Right lobe of liver (tissue), 6 donors: Measurements from ENCODE around the gene STARD4. TPM values are rescaled to one million over a fixed set of nuclear protein-coding genes. Genes with fewer than 3 reads are reported as not detected.

Experiments used
- ATAC-seq, 4 donors: fragments of 200-7000 bp; cut with Tn5 transposase; one replicate each; pipeline ENCODE4 v1.9.1; 2020; ENCODE audit warnings: mild to moderate bottlenecking in 4 of 4, moderate library complexity in 4 of 4
- DNase-seq, 3 donors: peaks; one replicate each; pipeline ENCODE4 v3.0.0-alpha.2; 2020
- H3K27ac ChIP-seq, 3 donors: fragments of 200-600 bp; one replicate each; pipeline ENCODE4 v1.8.0; 2022
- H3K27me3 ChIP-seq, 2 donors: fragments of 200-600 bp; one replicate each; pipeline ENCODE4 v1.8.0; 2022
- H3K36me3 ChIP-seq, 4 donors: fragments of 200-600 bp; sonication (generic) in 1 of 4; one replicate each; pipeline versions ENCODE4 v1.5.1 to v1.8.0; 2017 to 2022; ENCODE audit warnings: control low read depth in 1 of 4
- H3K4me1 ChIP-seq, 4 donors: fragments of 200-600 bp; sonication (generic) in 1 of 4; one replicate each; pipeline versions ENCODE4 v1.5.1 to v1.8.0; 2017 to 2022; ENCODE audit warnings: control low read depth in 1 of 4
- H3K4me3 ChIP-seq, 3 donors: fragments of 200-600 bp; one replicate each; pipeline ENCODE4 v1.8.0; 2022
- H3K9me3 ChIP-seq, 4 donors: fragments of 200-600 bp; sonication (generic) in 1 of 4; one replicate each; pipeline versions ENCODE4 v1.5.1 to v1.8.0; 2017 to 2022; ENCODE audit warnings: control low read depth in 1 of 4
- CTCF ChIP-seq, 4 donors: fragments of 200-600 bp in 3 of 4; fragments of 450-650 bp in 1 of 4; IDR thresholded peaks; one replicate each; pipeline versions ENCODE4 v1.5.1 to v1.8.0; 2016 to 2022; ENCODE audit warnings: antibody characterized with exemption in 4 of 4, mild to moderate bottlenecking in 2 of 4
- POLR2A ChIP-seq: fragments of 450-650 bp; IDR thresholded peaks from one replicate; pipeline ENCODE4 v1.6.1; 2017; ENCODE audit warnings: antibody characterized with exemption, mild to moderate bottlenecking
- WGBS: methylation state at CpG from one replicate; pipeline ENCODE4 v1.1.6; 2018; ENCODE audit warnings: low coverage, low lambda C conversion rate; ENCODE audit not compliant: insufficient coverage; ENCODE audit errors: missing lambda C conversion rate; 5-methylcytosine and 5-hydroxymethylcytosine counted together
- intact Hi-C, 2 donors: fragments of 100-400 bp; cut with DNase I; formaldehyde crosslinking; loops; one replicate each; pipeline versions ENCODE4 v1.11.2 to v1.14.1; 2022
- total RNA-seq, 6 experiments: library from RNA; depleted of rRNA in 2 of 6; stranded (reverse); fragments of >200 nt in 2 of 6; fragmentation: NEBNext Ultra II Directional in 3 of 6; extraction: Animal tissue kit (Norgen Biotek cat#: 25700) in 3 of 6; gene quantifications; one replicate each; pipeline versions ENCODE4 v1.1.0 to v1.2.4, GENCODE V29; 2016 to 2023
- donor health status: DM: no; HTN: yes; CAD: no.
- donor health status: DM: no; HTN: no; CAD: no.
- donor health status: DM: no; HTN: no; CAD: no.
- donor health status: DM: no; HTN: yes; CAD: no.
- donor health status: DM: no; HTN: yes; CAD: no.

Gene STARD4
- total RNA-seq, 6 experiments from 2014 or later, result 6.4 to 30.5 (median 18.1) TPM

- H3K4me3 ChIP-seq, result peak overlapping the region; percentile 72 to 90 (median 85)
- TF ChIP-seq POLR2A, result no peak
- TF ChIP-seq CTCF (IDR thresholded peaks at IDR 0.05), result no peak
- H3K36me3 ChIP-seq, result no peaks in the 10 kb centered on the region
- no peaks in the 10 kb centered on the region for H3K27me3 ChIP-seq
- DNase-seq (no peak), ATAC-seq (peak; percentile 44 to 59 (median 49))
- 0% methylated on average over 8 of the region's 32 CpGs for WGBS
- H3K9me3 ChIP-seq, result no peaks in the 10 kb centered on the region
- peaks cover 0 to 27% (median 3%) of the 10 kb centered on the region in 4 donors for H3K4me1 ChIP-seq
- intact Hi-C loops, result no loop called here
- peak overlapping the region; percentile 94 to 95 (median 94) for H3K27ac ChIP-seq
Measured at GRCh38 chr5:111511831-111512374, 432 bp downstream of the STARD4 start.

DNA sequence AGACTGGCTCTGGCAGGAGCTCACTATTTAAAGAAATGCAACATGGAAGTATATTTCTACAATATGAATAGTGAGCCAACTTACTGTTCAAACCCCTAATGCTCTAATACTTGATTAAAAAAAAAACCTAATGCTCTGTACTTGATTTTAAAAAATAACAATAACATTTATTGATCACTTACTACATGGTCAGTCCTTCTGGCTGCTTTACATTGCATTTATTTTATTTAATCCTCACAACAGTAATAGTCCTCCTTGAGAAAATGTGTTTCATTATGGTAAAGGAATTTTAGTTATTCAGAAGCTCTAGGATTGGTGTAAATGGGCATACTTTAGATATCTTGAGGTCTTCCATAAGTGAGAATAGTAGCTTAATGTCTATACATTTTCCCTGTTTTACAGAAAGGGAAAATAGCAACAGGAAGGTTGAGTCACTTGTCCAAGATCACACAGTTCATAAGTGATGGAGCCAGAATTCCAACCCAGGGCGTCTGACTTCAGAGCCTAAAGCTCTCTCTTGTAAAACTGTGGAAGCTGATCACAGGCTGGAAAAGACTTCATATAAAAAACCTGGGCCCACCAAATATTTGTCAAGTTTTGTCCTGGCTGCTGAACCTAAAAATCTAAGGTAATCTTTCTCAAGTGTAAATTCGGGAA is 1.0 kb downstream of the STARD4 start:
- no peaks in the 10 kb centered on the region for H3K27me3 ChIP-seq
- H3K4me1 ChIP-seq, result peaks cover 0 to 27% (median 3%) of the 10 kb centered on the region in 4 donors
- intact Hi-C loops, result no loop called here
- no peak for ATAC-seq
- H3K9me3 ChIP-seq, result no peaks in the 10 kb centered on the region
- no peak for DNase-seq
- peak overlapping the region; percentile 72 to 90 (median 85) for H3K4me3 ChIP-seq
- H3K27ac ChIP-seq, result peak overlapping the region; percentile 94 to 95 (median 94)
- TF ChIP-seq POLR2A (no peak), CTCF (IDR thresholded peaks at IDR 0.05) (no peak)
- 5% methylated on average over 2 of the region's 2 CpGs for WGBS
- no peaks in the 10 kb centered on the region for H3K36me3 ChIP-seq

GRCh38 chr5:111509119-111509518 is 3.2 kb downstream of the STARD4 start:
- DNase-seq, result no peak
- H3K4me1 ChIP-seq, result peaks cover 0 to 27% (median 3%) of the 10 kb centered on the region in 4 donors
- intact Hi-C loops, result no loop called here
- ATAC-seq, result no peak
- no peaks in the 10 kb centered on the region for H3K27me3 ChIP-seq
- H3K9me3 ChIP-seq, result no peaks in the 10 kb centered on the region
- no peak for TF ChIP-seq POLR2A
- TF ChIP-seq CTCF (IDR thresholded peaks at IDR 0.05), result no peak
- no peaks in the 10 kb centered on the region for H3K36me3 ChIP-seq
- no peak overlapping the region for H3K27ac ChIP-seq
- no peak overlapping the region for H3K4me3 ChIP-seq
- WGBS, result 29% methylated on average over 1 of the region's 1 CpG

- no peak for DNase-seq
- no peak for ATAC-seq
- TF ChIP-seq POLR2A (no peak), CTCF (IDR thresholded peaks at IDR 0.05) (no peak)
- 76% methylated on average over 4 of the region's 4 CpGs for WGBS
- Histone ChIP-seq H3K36me3 (no peaks in the 10 kb centered on the region), H3K4me3 (no peak overlapping the region), H3K9me3 (no peaks in the 10 kb centered on the region), H3K27ac (no peak overlapping the region), H3K27me3 (no peaks in the 10 kb centered on the region), H3K4me1 (peaks cover 0 to 20% (median 3%) of the 10 kb centered on the region in 4 donors)
- intact Hi-C loops, result no loop called here
Measured at GRCh38 chr5:111507276-111507675, 5.1 kb downstream of the STARD4 start.
